CD14-positive monocyte (primary cell): ENCODE results near the gene RGS2. TPM values are rescaled to one million over a fixed set of nuclear protein-coding genes. Genes with fewer than 3 reads are reported as not detected.

ENCODE experiments used
- DNase-seq, 3 donors: peaks; one replicate each; pipeline ENCODE4 v3.0.0-alpha.2; 2011 to 2022
- H2AFZ ChIP-seq: 2 replicates; pipeline ENCODE4 v1.6.0; 2012; ENCODE audit warnings: mild to moderate bottlenecking, low read depth, low read length, inconsistent platforms; ENCODE audit not compliant: insufficient read depth, poor library complexity, severe bottlenecking
- H3K27ac ChIP-seq, 2 donors: 1 replicate in 1 of 2; 2 replicates in 1 of 2; pipeline ENCODE4 v1.5.1; 2012 to 2013; ENCODE audit warnings: low read length in 2 of 2, control low read depth in 1 of 2, inconsistent platforms in 1 of 2, low read depth in 1 of 2, mild to moderate bottlenecking in 1 of 2
- H3K27me3 ChIP-seq, 2 donors: one replicate each; pipeline versions ENCODE4 v1.6.0 to v1.6.1; 2011 to 2013; ENCODE audit warnings: low read length in 2 of 2; ENCODE audit not compliant: control insufficient read depth in 2 of 2, insufficient read depth in 2 of 2
- H3K36me3 ChIP-seq, 2 donors: replicated peaks in 1 of 2; 1 replicate in 1 of 2; 2 replicates in 1 of 2; pipeline versions ENCODE4 v1.5.1 to v1.6.1; 2012 to 2013; ENCODE audit warnings: low read length in 2 of 2, control low read depth in 1 of 2, inconsistent platforms in 1 of 2, mild to moderate bottlenecking in 1 of 2; ENCODE audit not compliant: insufficient read depth in 2 of 2, control insufficient read depth in 1 of 2
- H3K4me1 ChIP-seq, 2 donors: 1 replicate in 1 of 2; 2 replicates in 1 of 2; pipeline versions ENCODE4 v1.5.1 to v1.6.1; 2012 to 2013; ENCODE audit warnings: low read length in 2 of 2, control low read depth in 1 of 2, inconsistent platforms in 1 of 2, mild to moderate bottlenecking in 1 of 2, moderate library complexity in 1 of 2; ENCODE audit not compliant: insufficient read depth in 2 of 2, control insufficient read depth in 1 of 2
- H3K4me2 ChIP-seq: replicated peaks from 2 replicates; pipeline ENCODE3; 2012; ENCODE audit warnings: low read length, moderate library complexity, mild to moderate bottlenecking; ENCODE audit not compliant: poor library complexity, severe bottlenecking; ENCODE audit errors: extremely low read depth
- H3K4me3 ChIP-seq, 3 experiments: fragments of 200-600 bp in 1 of 3; sonication (generic) in 1 of 3; replicated peaks in 1 of 3; 1 replicate in 2 of 3; 2 replicates in 1 of 3; pipeline ENCODE4 v1.5.1; 2011 to 2013; ENCODE audit warnings: low read length in 3 of 3, mild to moderate bottlenecking in 3 of 3, control low read depth in 2 of 3, low read depth in 2 of 3, inconsistent platforms in 1 of 3, moderate library complexity in 1 of 3
- H3K79me2 ChIP-seq: 2 replicates; pipeline ENCODE4 v1.6.0; 2012; ENCODE audit warnings: mild to moderate bottlenecking, control low read depth, inconsistent platforms, low read length, moderate library complexity; ENCODE audit not compliant: insufficient read depth
- H3K9ac ChIP-seq: 2 replicates; pipeline ENCODE4 v1.6.0; 2017; ENCODE audit warnings: low read length, mild to moderate bottlenecking; ENCODE audit not compliant: insufficient read depth, poor library complexity, severe bottlenecking
- H3K9me3 ChIP-seq, 2 donors: replicated peaks in 1 of 2; 1 replicate in 1 of 2; 2 replicates in 1 of 2; pipeline versions ENCODE4 v1.5.1 to v1.6.1; 2012 to 2013; ENCODE audit warnings: low read length in 2 of 2, control low read depth in 1 of 2; ENCODE audit not compliant: control insufficient read depth in 1 of 2, insufficient read depth in 1 of 2
- H4K20me1 ChIP-seq: 2 replicates; pipeline ENCODE4 v1.6.0; 2012; ENCODE audit warnings: mild to moderate bottlenecking, low read length, control low read depth, moderate library complexity; ENCODE audit not compliant: insufficient read depth
- H3K27ac Mint-ChIP-seq, 7 donors: one replicate each; pipeline ENCODE4 v1.8.0; 2020; ENCODE audit warnings: mild to moderate bottlenecking in 7 of 7, mixed read lengths in 7 of 7, moderate library complexity in 6 of 7, inconsistent platforms in 2 of 7
- H3K27me3 Mint-ChIP-seq, 3 donors: one replicate each; pipeline ENCODE4 v1.8.0; 2021 to 2022; ENCODE audit warnings: low read depth in 3 of 3, mild to moderate bottlenecking in 3 of 3, mixed read lengths in 3 of 3, moderate library complexity in 3 of 3, inconsistent platforms in 1 of 3
- H3K36me3 Mint-ChIP-seq, 2 donors: one replicate each; pipeline ENCODE4 v1.8.0; 2020; ENCODE audit warnings: mixed read lengths in 2 of 2, inconsistent platforms in 1 of 2, mild to moderate bottlenecking in 1 of 2
- H3K4me1 Mint-ChIP-seq: one replicate; pipeline ENCODE4 v1.8.0; 2020; ENCODE audit warnings: mild to moderate bottlenecking, mixed read lengths
- H3K4me3 Mint-ChIP-seq, 2 donors: one replicate each; pipeline ENCODE4 v1.8.0; 2020; ENCODE audit warnings: mild to moderate bottlenecking in 2 of 2, mixed read lengths in 2 of 2, moderate library complexity in 1 of 2
- H3K9me3 Mint-ChIP-seq, 7 donors: one replicate each; pipeline ENCODE4 v1.8.0; 2020 to 2022; ENCODE audit warnings: mixed read lengths in 7 of 7, mild to moderate bottlenecking in 6 of 7, moderate library complexity in 6 of 7, inconsistent platforms in 2 of 7
- WGBS: methylation state at CpG from one replicate; pipeline ENCODE4 v1.1.5; 2013; ENCODE audit warnings: missing lambda C conversion rate; ENCODE audit not compliant: insufficient coverage; 5-methylcytosine and 5-hydroxymethylcytosine counted together
- intact Hi-C, 2 donors: fragments of 100-400 bp; cut with micrococcal nuclease; formaldehyde crosslinking; loops; one replicate each; pipeline versions ENCODE4 v1.15.0 to v1.15.1; 2023
- polyA plus RNA-seq, 3 donors: library from polyadenylated mRNA; depleted of rRNA in 1 of 3; unstranded in 2 of 3; stranded (reverse) in 1 of 3; fragments of 300-500 nt in 2 of 3; fragments of >200 nt in 1 of 3; fragmentation: Illumina TruSeq in 2 of 3; gene quantifications; 1 replicate in 2 of 3; 2 replicates in 1 of 3; pipeline ENCODE4 v1.2.3, GENCODE V29; 2012 to 2021
- TF ChIP-seq, protein P1 (sequence below): fragments of 200-600 bp; IDR thresholded peaks from one replicate; pipeline ENCODE4 v1.8.0; 2022; ENCODE audit warnings: antibody characterized with exemption, mild to moderate bottlenecking

The RGS2 gene
- polyA plus RNA-seq, 3 donors = 974 to 3,307 (median 1,708) TPM

DNA sequence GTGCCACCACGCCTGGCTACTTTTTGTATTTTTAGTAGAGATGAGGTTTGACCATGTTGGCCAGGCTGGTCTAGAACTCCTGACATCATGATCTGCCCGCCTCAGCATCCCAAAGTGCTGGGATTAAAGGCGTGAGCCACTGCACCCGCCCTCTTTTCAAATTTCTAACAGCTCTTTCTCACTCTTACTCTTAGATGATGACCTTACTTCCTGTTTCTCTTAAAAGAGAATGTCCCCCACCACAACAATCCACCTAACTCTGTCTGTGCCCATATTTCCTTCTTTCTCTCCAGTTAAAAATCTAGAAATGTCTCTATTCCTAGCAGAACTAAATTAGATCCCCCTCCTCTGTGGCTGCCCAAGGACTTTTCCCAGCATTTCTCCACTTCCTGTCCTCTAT lies 46.6 kb upstream of the RGS2 start:
- no peaks in the 10 kb centered on the region for H3K36me3 ChIP-seq
- no peaks in the 10 kb centered on the region for H3K79me2 ChIP-seq
- H3K9me3 ChIP-seq = no peaks in the 10 kb centered on the region
- Mint-ChIP-seq H3K4me3 (no peak overlapping the region), H3K27ac (no peak overlapping the region), H3K9me3 (peaks cover 2 to 13% (median 4%) of the 10 kb centered on the region in 7 donors), H3K36me3 (no peaks in the 10 kb centered on the region), H3K27me3 (no peaks in the 10 kb centered on the region), H3K4me1 (no peaks in the 10 kb centered on the region)
- no peak overlapping the region for H2AFZ ChIP-seq
- intact Hi-C loops = no loop called here
- no peak overlapping the region for H3K9ac ChIP-seq
- TF ChIP-seq, protein P1, sequence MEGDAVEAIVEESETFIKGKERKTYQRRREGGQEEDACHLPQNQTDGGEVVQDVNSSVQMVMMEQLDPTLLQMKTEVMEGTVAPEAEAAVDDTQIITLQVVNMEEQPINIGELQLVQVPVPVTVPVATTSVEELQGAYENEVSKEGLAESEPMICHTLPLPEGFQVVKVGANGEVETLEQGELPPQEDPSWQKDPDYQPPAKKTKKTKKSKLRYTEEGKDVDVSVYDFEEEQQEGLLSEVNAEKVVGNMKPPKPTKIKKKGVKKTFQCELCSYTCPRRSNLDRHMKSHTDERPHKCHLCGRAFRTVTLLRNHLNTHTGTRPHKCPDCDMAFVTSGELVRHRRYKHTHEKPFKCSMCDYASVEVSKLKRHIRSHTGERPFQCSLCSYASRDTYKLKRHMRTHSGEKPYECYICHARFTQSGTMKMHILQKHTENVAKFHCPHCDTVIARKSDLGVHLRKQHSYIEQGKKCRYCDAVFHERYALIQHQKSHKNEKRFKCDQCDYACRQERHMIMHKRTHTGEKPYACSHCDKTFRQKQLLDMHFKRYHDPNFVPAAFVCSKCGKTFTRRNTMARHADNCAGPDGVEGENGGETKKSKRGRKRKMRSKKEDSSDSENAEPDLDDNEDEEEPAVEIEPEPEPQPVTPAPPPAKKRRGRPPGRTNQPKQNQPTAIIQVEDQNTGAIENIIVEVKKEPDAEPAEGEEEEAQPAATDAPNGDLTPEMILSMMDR = no peak
- H3K27me3 ChIP-seq = no peaks in the 10 kb centered on the region
- H3K4me1 ChIP-seq = no peaks in the 10 kb centered on the region
- no peaks in the 10 kb centered on the region for H4K20me1 ChIP-seq
- no peak overlapping the region for H3K4me2 ChIP-seq
- no peak for DNase-seq
- no peak overlapping the region for H3K4me3 ChIP-seq
- WGBS = 90% methylated on average over 3 of the region's 4 CpGs
- no peak overlapping the region for H3K27ac ChIP-seq

- Mint-ChIP-seq H3K9me3 (peaks cover 2 to 13% (median 4%) of the 10 kb centered on the region in 7 donors), H3K4me1 (no peaks in the 10 kb centered on the region), H3K4me3 (no peak overlapping the region), H3K36me3 (no peaks in the 10 kb centered on the region), H3K27ac (no peak overlapping the region), H3K27me3 (no peaks in the 10 kb centered on the region)
- Histone ChIP-seq H3K4me1 (no peaks in the 10 kb centered on the region), H3K4me2 (no peak overlapping the region), H3K36me3 (no peaks in the 10 kb centered on the region), H2AFZ (no peak overlapping the region), H3K27me3 (no peaks in the 10 kb centered on the region), H4K20me1 (no peaks in the 10 kb centered on the region), H3K27ac (no peak overlapping the region), H3K79me2 (no peaks in the 10 kb centered on the region), H3K9ac (no peak overlapping the region), H3K4me3 (no peak overlapping the region), H3K9me3 (no peaks in the 10 kb centered on the region)
- intact Hi-C loops = no loop called here
- no peak for DNase-seq
- TF ChIP-seq, protein P1 = no peak
Observed at GRCh38 chr1:192763243-192763642, 45.6 kb upstream of the RGS2 start.
